GM23248 (cell line): ENCODE data around the gene TRAP1.

Experiments used
- EZH2 ChIP-seq: fragments of 200-600 bp; sonication (generic); IDR thresholded peaks from 2 replicates; pipeline ENCODE4 v1.6.1; 2018; ENCODE audit warnings: antibody characterized with exemption, mild to moderate bottlenecking; ENCODE audit not compliant: insufficient read depth, poor library complexity, severe bottlenecking
- EZH2phosphoT487 ChIP-seq: fragments of 200-600 bp; sonication (generic); IDR thresholded peaks from 2 replicates; pipeline ENCODE4 v1.6.1; 2018; ENCODE audit warnings: antibody characterized with exemption, moderate library complexity, mild to moderate bottlenecking, low read depth; ENCODE audit not compliant: insufficient read depth

DNA sequence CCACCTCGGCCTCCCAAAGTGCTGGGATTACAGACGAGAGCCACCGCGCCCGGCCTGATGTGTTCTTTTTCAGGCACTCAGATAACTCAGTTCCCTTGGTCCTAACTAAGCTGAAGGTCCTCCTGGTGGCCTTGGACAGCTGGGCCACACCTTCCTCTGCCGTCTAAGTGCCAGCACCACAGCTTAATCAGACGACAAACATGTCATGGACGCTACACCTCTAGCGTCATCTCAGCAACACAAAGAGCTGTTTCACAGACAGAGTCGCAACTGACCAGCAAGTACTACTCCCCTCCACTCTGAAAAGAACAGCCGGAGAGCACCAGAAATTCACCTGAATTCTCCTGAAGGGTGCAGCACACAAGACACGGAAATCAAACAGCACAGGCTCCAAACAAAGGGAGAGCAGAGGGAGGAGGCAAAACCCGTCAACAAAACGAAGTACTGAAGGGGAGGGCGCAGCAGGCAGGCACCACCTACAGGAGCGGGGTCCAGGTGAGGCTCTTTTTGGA lies 4.4 kb downstream of the TRAP1 start:
- TF ChIP-seq EZH2phosphoT487 (no peak), EZH2 (no peak)
